GM18870 (cell line): ENCODE results near the gene PRKD1.
"Not testable (repeated sequence)": the region's sequence is repeated elsewhere in the genome, so short reads cannot be mapped to it uniquely, and the experiment has no call there.

Experiments used
- ATAC-seq: cut with Tn5 transposase; IDR thresholded peaks from one replicate; pipeline ENCODE4 v1.9.1; 2021; ENCODE audit warnings: moderate library complexity; ENCODE audit not compliant: unreplicated experiment

Gene PRKD1

DNA sequence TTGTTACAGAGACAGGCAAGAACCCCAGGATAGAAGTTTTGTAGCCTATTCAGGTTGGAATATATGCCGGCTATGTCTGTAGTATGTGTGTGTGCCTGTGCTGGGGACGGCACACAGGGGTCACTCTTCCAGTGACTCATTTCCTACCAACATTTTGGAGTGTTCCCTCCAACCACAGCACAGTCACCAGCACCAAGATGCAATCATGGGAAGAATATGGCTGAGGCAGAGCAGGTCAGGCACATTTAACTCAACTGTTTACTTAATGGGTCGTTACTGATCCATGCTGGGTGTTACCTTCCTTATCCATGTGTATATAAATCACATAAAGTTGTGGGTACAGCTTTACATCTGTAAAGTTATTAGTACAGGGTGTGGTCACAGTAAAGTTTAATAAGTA is 178.3 kb downstream of the PRKD1 start:
- ATAC-seq = no peak

DNA sequence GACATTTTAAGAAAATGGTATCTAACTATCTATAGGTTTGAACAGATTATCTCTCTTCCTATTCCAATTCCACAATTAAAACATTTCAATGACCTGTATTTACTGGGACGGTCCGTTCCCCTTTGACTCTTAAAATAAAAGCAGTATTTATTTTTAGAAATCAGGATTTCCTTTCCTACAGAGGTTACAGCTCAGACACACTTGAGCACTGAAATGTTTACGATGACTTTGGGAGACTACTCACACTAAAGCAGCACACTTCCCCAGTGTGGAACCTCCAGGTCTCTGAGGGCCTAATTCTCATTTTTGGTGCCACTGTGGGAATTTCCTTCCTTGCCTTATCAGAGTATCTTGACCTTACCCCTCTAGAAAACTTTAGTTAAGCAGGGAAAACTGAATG is 181.8 kb downstream of the PRKD1 start:
- ATAC-seq = no peak

DNA sequence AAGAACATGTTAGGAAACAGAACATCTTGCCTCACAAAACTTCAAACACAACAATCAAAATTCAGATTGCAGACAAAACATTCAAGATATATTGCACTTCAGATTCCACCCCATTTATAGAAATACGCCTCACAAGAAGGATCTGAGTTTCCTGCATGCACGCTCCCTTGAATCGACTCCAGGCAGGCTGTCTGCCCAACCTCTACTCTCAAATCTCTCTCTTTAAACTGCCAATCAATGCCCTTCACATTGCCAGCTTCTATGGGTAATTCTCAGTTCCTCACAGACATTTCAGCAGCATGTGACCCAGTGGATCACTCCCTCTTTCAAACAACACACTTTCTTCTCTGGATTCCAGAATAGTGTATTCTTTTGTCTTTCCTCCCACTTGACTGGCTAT is 184.1 kb downstream of the PRKD1 start:
- no peak for ATAC-seq

DNA sequence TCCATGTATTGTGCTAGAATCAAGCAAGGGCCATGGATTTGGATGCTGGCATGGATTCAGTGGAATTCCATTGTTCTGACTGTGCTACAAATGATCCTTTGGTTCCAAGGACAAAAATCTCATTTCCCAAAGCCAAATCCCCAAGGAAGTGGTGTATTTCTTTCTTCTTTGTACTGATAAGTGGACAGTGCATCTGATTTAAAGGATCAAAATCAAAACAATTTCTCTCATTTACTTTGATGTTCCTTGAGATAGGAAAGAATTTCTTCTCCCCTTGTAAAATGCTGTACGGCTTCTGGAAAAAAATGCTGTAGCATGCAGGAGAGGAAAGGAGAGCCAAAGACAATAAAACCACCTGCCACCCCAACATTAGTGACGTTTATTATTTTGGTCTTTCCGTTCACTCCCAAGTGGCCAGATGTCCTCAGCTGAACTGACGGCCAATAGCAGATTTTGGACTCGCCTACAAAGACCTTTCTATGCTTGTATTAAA is 185.7 kb downstream of the PRKD1 start:
- ATAC-seq = no peak

DNA sequence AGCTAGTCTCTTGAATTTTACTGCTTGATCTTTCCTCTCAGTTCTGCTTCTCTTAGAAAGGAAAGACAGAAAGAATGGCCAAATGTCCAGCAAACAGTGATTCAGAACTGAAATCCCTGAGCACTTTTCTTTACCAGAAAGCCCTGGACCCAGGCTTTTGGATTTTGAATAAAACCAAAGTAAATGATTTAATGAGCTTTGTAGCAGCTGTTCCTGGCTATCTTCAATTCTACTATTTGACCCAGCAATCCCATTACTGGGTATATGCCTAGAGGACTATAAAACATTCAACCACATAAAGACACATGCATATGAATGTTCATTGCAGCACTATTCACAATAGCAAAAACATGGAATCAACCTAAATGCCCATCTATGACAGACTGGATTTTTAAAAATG is 187.2 kb downstream of the PRKD1 start:
- ATAC-seq = no peak

DNA sequence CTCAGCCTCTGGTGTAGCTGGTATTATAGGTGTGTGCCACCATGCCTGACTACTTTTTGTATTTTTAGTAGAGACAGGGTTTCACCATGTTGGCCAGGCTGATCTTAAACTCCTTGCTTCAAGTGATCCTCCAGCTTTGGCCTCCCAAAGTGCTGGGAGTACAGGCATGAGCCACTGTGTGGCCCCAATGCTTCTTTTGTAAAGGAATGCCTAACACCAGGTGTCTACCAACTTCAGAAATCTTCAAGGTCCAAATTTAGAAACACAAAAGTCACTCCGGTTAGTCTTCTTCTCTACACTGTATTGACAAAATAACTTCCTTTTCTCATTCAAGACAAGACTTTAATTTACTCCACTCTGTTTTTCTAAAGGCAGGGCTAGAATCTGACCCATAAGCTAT is 188.7 kb downstream of the PRKD1 start:
- no peak for ATAC-seq

DNA sequence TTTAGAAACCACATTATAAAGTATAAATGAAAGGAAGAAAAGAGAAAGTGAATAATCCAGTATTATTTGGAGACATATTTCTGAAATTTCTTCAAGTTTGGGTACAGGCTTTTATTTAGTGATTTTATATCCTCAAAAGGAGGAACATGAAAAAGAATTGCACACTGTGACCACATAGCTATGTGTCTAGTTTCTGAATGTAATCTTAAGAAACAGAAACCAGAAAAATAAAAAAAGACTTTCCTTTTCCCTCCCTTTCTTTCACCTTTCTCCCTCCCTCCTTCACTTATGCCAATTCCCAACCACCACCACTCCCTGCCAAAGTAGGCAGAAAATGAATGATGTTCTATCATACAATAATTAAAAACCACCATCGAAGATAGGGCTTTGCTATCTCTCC is 189.6 kb downstream of the PRKD1 start:
- no peak for ATAC-seq

DNA sequence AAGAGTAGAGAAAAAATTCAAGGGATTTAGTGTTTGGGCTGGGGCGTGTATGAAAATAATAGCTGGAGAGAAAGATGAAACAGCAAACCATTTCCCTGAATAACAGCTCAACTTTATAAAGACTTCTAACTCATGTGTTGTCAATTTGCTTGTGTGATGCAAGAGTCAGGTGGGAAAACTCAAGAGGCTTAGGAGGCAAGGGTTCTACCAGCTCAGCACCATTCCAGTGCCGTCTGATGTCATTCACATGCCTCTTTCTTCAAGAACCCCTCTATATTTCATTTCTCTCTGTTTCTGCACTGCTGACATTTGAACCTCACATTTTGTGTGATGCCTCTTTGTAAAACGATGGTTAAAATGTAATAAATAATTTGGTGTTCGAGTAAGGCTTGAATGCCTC is 192.2 kb downstream of the PRKD1 start:
- no peak for ATAC-seq

DNA sequence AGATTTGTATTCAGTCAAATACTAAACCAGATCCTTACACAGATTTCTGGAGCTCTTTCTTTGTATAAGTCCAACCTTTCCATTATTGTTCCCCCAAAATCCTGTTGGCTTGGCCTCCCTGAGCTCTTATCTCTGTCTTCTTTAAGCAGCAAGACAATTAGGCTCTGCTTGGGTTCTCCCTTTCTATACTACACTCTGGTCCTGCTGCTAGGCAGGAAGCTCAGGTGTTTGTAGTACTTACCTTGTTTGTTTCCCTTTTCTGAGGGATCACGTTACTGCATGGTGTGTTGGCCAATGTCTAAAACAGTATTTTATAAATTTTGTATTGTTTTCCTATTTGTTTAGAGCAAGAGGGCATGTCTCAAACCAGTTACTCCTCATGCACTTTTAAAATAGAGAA is 192.9 kb downstream of the PRKD1 start:
- ATAC-seq = no peak

DNA sequence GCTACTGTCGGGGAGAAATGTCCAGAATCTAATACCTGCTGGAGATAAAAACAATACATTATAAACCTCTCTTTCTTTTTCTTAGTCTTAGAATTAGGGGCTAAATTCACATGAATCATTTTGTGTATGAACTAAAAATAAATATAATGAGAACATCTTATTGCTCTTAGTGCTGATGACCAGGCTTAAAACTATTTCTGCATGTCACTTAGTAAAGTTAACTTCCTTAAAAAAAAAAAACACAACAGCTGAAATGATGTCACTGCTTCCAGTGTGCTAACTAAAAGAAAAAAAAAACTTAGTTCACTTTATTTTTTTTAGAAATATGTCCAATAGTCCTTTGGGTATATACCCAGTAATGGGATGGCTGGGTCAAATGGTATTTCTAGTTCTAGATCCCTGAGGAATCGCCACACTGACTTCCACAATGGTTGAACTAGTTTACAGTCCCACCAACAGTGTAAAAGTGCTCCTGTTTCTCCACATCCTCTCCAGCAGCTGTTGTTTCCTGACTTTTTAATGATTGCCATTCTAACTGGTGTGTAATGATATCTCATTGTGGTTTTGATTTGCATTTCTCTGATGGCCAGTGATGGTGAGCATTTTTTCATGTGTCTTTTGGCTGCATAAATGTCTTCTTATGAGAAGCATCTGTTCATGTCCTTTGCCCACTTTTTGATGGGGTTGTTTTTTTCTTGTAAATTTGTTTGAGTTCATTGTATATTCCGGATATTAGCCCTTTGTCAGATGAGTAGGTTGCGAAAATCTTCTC is 200.9 kb downstream of the PRKD1 start:
- ATAC-seq = not testable (repeated sequence)

DNA sequence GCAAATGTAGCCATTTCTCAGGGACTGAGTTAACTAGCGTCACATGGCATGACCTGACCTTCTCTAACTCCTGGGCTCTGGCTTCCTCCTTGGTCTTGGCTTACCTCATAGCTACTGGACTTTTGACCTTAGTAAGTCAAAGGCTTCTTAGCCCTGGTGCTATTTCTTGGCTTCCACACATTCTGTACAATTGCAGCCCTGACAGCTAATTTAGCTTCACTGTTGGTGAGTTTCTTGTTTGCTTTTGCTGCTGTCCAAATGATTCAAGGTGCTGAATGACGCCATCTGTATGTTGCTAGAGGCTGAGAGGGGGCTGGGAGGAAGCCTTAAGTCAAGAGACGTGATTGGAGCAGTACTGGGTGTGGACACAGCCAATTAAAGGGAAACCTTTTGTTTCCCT is 202.7 kb downstream of the PRKD1 start:
- ATAC-seq = no peak

DNA sequence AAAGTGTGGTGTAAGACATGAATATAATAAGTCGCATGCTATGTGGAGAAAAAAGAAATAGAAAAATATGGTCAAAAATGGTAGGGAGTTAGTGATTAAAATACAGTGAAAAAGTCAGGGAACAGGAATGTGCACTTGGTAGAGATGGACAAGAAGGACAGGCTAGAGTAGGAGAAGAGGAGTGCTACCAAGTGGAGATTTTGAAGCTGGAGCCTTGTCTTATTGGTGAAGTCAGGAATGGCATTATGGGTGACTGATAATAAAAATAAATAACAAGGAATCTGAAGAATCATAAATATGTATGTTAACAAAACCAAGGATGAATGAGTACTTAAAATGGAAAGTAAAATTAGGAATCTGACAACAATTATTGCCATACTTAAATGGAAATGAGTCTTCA is 204.8 kb downstream of the PRKD1 start:
- no peak for ATAC-seq

DNA sequence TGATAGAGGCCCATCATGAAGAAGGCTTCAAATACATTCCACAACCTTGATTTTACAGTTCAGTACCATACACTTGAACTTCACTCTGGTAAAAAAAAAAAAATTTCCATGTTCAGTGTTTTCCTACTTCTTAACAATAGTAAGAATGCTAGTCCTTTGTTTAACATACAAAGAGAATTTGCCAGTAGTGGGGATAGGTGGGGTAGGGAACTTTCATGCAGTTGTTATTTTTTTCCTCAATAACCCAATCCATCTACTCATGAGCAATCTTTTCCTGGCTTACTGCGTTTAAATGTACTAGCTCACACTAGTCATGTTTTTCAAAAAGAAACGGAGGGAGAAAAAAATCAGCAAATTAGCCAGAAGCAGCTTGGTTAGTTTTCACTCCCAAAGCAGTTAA is 206.1 kb downstream of the PRKD1 start:
- no peak for ATAC-seq

DNA sequence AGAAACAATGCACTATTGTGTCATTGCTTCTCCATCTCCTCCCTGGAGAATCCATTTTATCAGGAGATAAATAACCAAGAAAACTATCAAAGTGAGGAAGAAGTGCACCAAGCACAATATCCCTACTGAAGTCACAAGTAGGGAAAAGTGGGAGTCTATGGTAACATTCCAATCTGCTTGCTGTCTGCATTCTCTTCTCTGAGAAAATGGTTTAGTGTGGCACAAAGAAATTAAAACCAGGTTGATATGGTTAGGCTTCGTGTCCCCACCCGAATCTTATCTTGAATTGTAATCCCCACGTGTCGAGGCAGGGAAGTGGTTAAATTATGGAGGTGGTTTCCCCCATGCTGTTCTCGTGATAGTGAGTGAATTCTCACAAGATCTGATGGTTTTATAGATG is 209.7 kb downstream of the PRKD1 start:
- no peak for ATAC-seq

DNA sequence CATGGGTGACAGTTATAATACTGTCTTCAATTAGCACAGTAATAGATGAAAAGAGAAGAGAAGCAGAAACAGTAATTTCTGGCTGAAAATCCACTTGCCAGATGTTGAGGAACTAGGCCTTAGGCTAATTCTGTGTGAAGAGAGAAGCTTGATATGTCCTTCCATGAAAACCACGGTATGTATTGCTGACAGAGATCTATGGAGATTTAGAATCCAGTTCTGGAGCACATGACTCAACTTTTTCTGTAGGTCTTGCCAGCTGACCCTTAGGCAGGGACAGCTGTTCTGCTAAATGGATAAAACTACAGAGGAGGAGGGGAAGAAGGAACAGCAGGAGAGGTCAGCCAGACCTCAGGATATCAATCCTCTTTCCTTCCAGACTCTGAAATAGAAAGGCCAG is 211.5 kb downstream of the PRKD1 start:
- ATAC-seq = no peak

DNA sequence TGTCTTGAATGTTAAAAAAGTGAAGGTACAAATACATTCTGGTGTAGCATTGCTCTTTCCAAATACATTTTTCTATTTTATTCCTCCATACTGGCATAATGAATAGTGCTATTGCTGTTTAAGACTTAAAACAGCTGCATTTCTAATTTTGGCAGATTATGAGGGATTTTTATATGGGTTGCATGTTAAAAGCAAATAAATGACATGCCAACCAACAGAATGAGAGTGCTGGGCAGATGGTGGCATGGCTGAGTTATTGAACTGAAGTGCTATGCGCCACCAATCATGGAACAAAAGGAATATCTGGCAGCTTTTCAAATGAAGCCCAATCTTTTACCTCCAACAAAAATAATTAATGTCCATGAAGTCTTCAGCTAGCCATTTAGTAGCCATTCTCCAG is 215.0 kb downstream of the PRKD1 start:
- ATAC-seq = no peak

DNA sequence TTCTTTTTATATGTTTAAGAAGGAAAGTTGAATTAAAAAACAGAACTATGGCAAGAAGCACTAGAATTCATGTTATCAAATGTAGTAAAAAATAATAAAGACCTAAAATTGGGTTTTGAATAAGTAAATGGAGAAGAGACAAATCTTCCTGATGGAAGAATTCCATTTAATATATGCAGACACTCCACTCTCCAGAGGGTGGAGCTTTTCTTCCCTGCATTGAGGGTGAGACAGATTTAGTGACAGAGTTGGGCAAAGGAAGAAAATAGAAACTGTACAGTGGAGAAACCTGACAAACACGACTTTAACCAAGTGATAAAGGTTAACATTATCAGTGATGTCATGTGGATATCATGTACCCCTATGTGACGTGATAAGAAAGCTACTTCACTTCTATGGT is 217.6 kb downstream of the PRKD1 start:
- no peak for ATAC-seq

DNA sequence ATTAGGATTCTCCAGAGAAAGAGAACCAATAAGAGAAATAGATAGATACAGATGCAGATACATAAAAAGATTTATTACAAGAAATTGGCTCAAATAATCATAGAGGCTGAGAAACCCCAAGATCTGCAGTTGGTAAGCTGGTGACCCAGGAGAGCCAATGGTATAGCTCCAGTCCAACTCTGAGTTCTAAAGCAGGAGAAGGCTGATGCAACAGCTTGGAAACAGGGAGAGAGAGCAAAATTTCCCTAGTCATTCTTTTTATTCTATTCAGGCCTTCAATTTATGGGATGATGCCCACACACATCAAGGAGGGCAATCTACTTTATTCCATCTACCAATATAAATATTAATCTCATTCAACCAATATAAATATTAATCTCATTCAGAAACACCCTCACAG is 218.2 kb downstream of the PRKD1 start:
- no peak for ATAC-seq

DNA sequence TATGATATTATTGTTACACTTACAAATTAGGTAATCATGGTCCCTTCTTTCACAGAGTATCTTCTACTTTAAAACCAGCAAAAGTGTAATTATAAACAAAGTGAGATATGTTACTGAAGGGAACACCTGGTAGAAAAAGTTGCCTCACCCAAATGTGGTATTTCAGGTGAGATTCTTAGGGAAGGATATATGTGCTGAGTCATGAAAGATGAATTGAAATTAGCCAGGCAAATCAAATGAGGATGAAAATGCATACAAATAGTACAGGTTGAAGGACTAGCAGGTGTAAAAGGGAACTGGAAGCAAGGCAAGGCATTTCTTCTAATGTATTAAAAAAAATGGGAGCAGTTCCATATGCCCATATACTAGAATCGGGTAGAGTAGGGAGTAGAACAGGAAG is 220.9 kb downstream of the PRKD1 start:
- ATAC-seq = no peak

DNA sequence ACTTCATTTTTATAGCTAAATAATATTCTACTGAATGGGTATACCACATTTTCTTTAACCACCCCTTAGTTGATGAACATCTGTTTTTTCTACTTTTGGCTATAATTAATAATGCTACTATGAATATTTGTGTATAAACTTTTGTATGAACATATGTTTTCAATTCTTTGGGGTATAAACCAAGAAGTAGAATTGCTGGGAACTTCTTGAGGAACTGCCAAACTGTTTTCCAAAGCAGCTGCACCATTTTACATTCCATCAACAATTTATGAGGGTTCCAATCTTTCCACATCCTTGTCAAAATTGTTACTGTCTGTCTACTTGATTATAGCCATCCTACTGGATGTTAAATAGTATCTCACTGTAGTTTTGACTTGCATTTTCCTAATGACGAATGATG is 221.8 kb downstream of the PRKD1 start:
- no peak for ATAC-seq

DNA sequence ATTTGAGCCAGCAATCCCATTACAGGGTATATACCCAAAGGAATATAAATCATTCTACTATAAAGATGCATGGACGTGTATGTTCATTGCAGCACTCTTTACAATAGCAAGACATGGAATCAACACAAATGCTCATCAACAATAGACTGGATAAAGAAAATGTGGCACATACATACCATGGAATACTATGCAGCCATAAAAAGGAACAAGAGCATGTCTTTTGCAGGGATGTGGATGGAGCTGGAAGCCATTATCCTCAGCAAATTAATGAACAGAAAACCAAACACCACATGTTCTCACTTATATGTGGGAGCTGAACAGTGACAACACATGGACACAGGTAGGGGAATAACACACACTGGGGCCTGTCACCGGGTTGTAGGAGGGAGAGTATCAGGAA is 238.1 kb downstream of the PRKD1 start:
- not testable (repeated sequence) for ATAC-seq

DNA sequence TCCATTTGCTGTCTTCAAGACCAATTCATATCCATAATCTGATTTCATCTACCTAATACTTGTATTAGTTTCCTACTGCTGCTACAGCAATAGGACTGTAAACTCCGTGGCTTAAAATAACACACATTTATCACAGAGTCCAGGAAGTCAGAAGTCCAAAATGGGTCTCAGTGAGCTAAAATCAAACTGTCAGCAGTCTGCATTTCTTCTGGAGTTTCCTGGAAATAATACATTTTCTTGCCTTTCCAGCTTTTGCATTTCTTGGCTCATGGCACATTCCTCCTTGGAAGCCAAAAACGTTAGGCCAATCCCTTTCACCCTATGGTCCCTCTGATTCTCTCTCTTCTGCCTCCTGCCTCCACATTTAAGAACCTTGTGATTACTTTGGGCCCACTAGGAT is 239.8 kb downstream of the PRKD1 start:
- ATAC-seq = no peak

DNA sequence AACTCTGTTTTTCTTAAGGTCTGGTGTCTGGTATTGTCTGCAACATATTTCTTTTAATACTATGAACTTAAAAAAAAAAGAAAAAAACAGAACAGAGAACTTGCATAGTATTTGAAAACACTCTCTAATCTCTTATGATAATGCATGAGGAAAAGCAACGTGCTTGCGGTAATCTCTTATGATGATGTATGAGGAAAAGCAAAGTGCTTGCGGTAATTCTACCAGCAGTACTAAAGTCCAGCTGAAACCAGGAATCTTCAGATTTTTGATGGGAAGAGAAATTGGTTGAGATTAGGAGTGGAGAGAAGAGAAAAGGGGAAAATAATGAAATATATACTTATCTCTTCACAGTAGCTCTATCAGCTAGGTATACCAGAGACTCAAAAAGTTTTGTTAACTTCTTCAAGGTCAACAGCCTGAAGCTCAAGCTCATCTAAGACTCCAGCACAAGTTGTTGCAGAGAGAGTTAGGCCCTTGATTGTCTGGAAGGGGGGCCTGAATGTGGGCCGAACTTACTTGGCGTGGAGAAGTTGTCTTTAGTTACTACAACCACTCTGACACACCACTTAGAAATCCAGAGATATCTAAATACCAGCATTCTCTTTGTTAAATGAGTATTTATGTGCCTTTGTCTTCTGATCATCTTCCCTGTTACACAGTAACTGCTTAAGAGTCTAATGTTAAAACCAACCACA is 240.4 kb downstream of the PRKD1 start:
- ATAC-seq = no peak
